ENCODE measurements around the gene TBC1D9.

GRCh38 chr4:140706276-140706625 lies 49.9 kb downstream of the TBC1D9 start:
- TF ChIP-seq NFIC (IDR thresholded peaks at IDR 0.05; ENCODE audit: low read depth, low read length) (no peak), ZNF24 (IDR thresholded peaks at IDR 0.05) (no peak), SPI1 (IDR thresholded peaks at IDR 0.05; ENCODE audit: borderline replicate concordance, insufficient read depth, low read depth, low read length) (no peak), EZH2 (IDR thresholded peaks at IDR 0.05; ENCODE audit: borderline replicate concordance, control insufficient read depth, low read depth, low read length) (no peak), RAD21 (IDR thresholded peaks at IDR 0.05; ENCODE audit: insufficient read depth, low read depth, low read length) (no peak), BCL3 (IDR thresholded peaks at IDR 0.05; ENCODE audit: borderline replicate concordance, insufficient read depth, low read depth, low read length, poor library complexity, severe bottlenecking) (no peak), CTCF (IDR thresholded peaks at IDR 0.05 in 2 of 3, conservative IDR thresholded peaks at IDR 0.05 in 1 of 3; ENCODE audit: control insufficient read depth in 2 of 3, extremely low read depth in 1 of 3, insufficient read depth in 1 of 3, low read depth in 3 of 3, low read length in 3 of 3) (no peak), SUZ12 (IDR thresholded peaks at IDR 0.05; ENCODE audit: unreplicated experiment) (no peak), RBBP5 (conservative IDR thresholded peaks at IDR 0.05) (no peak), MYB (IDR thresholded peaks at IDR 0.05; ENCODE audit: borderline replicate concordance, low read depth, low read length) (no peak), SP1 (IDR thresholded peaks at IDR 0.05; ENCODE audit: low read depth, low read length) (no peak), SMC3 (IDR thresholded peaks at IDR 0.05; ENCODE audit: borderline replicate concordance, low read length) (no peak), ELK1 (IDR thresholded peaks at IDR 0.05; ENCODE audit: low read depth, low read length) (no peak), NFYB (IDR thresholded peaks at IDR 0.05; ENCODE audit: insufficient read depth, low read depth, low read length) (no peak)
